Measurements from ENCODE around the gene LHX8. TPM values are rescaled to one million over a fixed set of nuclear protein-coding genes. Genes with fewer than 3 reads are reported as not detected.

LHX8 gene
- not detected in 2 replicates for total RNA-seq

GRCh38 chr1:75133750-75134646 is at the start of gene LHX8:
Gene LHX8 (plus strand): TSS chr1:75134388. CDS start chr1:75136615, 2,227 bp downstream.

Measured in smooth muscle cell of the umbilical artery (primary cell).